Endothelial cell of umbilical vein (primary cell): ENCODE measurements around the gene VWC2. TPM values are rescaled to one million over a fixed set of nuclear protein-coding genes. Genes with fewer than 3 reads are reported as not detected.

Experiments used
- BruUV-seq: library from RNA; stranded (reverse); fragments of 400-500 nt; replicated peaks from 2 replicates; lab custom pipeline; 2021; lab: Mats Ljungman, UMichigan
- CTCF ChIA-PET: fragments of 300-600, 350-600 bp; sonication (Branson Sonifier 250); formaldehyde crosslinking; loops from one replicate; lab custom pipeline; 2021; ENCODE audit warnings: antibody characterized with exemption, inconsistent platforms; lab: Charles Lee
- POLR2A ChIA-PET: fragments of 300-600, 350-600 bp; sonication (Branson Sonifier 250); formaldehyde crosslinking; loops from one replicate; lab custom pipeline; 2021; ENCODE audit warnings: antibody characterized with exemption, inconsistent platforms; lab: Charles Lee
- DNase-seq: peaks from one replicate; pipeline ENCODE4 v3.0.0-alpha.2; 2011; ENCODE audit warnings: low read depth, low spot score
- FAIRE-seq: peaks from 2 replicates; lab custom pipeline; 2011; peaks lifted over from hg19 to GRCh38; lab: Jason Lieb, UNC
- H2AFZ ChIP-seq: 2 replicates; pipeline ENCODE4 v1.6.0; 2012; ENCODE audit warnings: low read depth, low read length, control low read depth, inconsistent platforms
- H3K27ac ChIP-seq: 2 replicates; pipeline ENCODE4 v1.5.1; 2011; ENCODE audit warnings: low read depth, mild to moderate bottlenecking, control low read depth, low read length, moderate library complexity; ENCODE audit not compliant: insufficient read depth
- H3K27me3 ChIP-seq, 2 experiments: 2 replicates each; pipeline versions ENCODE4 v1.6.0 to v1.6.1; 2011; ENCODE audit warnings: low read length in 2 of 2, mixed read lengths in 1 of 2; ENCODE audit not compliant: control insufficient read depth in 2 of 2, insufficient read depth in 2 of 2
- H3K36me3 ChIP-seq, 2 experiments: 2 replicates in 1 of 2; 3 replicates in 1 of 2; pipeline ENCODE4 v1.5.1; 2011; ENCODE audit warnings: low read length in 2 of 2, mild to moderate bottlenecking in 1 of 2, moderate library complexity in 1 of 2; ENCODE audit not compliant: control insufficient read depth in 2 of 2, insufficient read depth in 2 of 2; ENCODE audit errors: extremely low read depth in 1 of 2
- H3K4me1 ChIP-seq: 3 replicates; pipeline ENCODE4 v1.5.1; 2011; ENCODE audit warnings: mild to moderate bottlenecking, low read length; ENCODE audit not compliant: control insufficient read depth, insufficient read depth; ENCODE audit errors: extremely low read depth
- H3K4me2 ChIP-seq: 2 replicates; pipeline ENCODE4 v1.6.1; 2011; ENCODE audit warnings: low read length, control low read depth, mixed read lengths; ENCODE audit not compliant: insufficient read depth
- H3K4me3 ChIP-seq, 3 experiments: fragments of 200-600 bp in 1 of 3; sonication (generic), shearing (Covaris generic) in 1 of 3; replicated peaks in 1 of 3; 2 replicates each; pipeline ENCODE4 v1.5.1; 2011 to 2016; ENCODE audit warnings: control low read depth in 3 of 3, low read length in 3 of 3, mild to moderate bottlenecking in 2 of 3, inconsistent platforms in 1 of 3, low read depth in 1 of 3, moderate library complexity in 1 of 3; ENCODE audit not compliant: insufficient read depth in 1 of 3
- H3K79me2 ChIP-seq: 2 replicates; pipeline ENCODE4 v1.6.0; 2012; ENCODE audit warnings: low read length, inconsistent platforms; ENCODE audit not compliant: control insufficient read depth, insufficient read depth
- H3K9ac ChIP-seq: replicated peaks from 2 replicates; pipeline ENCODE3; 2011; ENCODE audit warnings: low read length, control low read depth; ENCODE audit not compliant: insufficient read depth; ENCODE audit errors: extremely low read depth
- H3K9me1 ChIP-seq: replicated peaks from 3 replicates; pipeline ENCODE4 v1.6.0; 2011; ENCODE audit warnings: mild to moderate bottlenecking, low read length; ENCODE audit not compliant: control insufficient read depth, insufficient read depth; ENCODE audit errors: extremely low read depth
- H3K9me3 ChIP-seq: replicated peaks from 2 replicates; pipeline ENCODE4 v1.5.1; 2012; ENCODE audit warnings: low read length, inconsistent platforms; ENCODE audit not compliant: control insufficient read depth, insufficient read depth
- H4K20me1 ChIP-seq: replicated peaks from 2 replicates; pipeline ENCODE3; 2011; ENCODE audit warnings: mild to moderate bottlenecking, low read length; ENCODE audit not compliant: control insufficient read depth, insufficient read depth; ENCODE audit errors: extremely low read depth
- CTCF ChIP-seq, 2 donors: IDR thresholded peaks; 1 replicate in 1 of 2; 2 replicates in 1 of 2; pipeline ENCODE4 v1.5.1; 2011; ENCODE audit warnings: low read length in 2 of 2, mild to moderate bottlenecking in 2 of 2, moderate library complexity in 2 of 2, control low read depth in 1 of 2, inconsistent platforms in 1 of 2, low read depth in 1 of 2; ENCODE audit not compliant: insufficient read depth in 1 of 2; ENCODE audit errors: extremely low read depth in 1 of 2
- EZH2 ChIP-seq: IDR thresholded peaks from 2 replicates; pipeline ENCODE4 v1.6.1; 2012; ENCODE audit warnings: borderline replicate concordance, low read depth, mild to moderate bottlenecking, moderate library complexity, low read length, inconsistent platforms; ENCODE audit not compliant: severe bottlenecking
- FOS ChIP-seq: IDR thresholded peaks from 2 replicates; pipeline ENCODE4 v1.6.1; 2011; ENCODE audit warnings: mild to moderate bottlenecking, low read length, moderate library complexity, borderline replicate concordance; ENCODE audit not compliant: insufficient read depth
- GATA2 ChIP-seq: IDR thresholded peaks from 2 replicates; pipeline ENCODE4 v1.7.0; 2011; ENCODE audit warnings: low read depth, mild to moderate bottlenecking, moderate library complexity, mixed read lengths, low read length; ENCODE audit not compliant: insufficient read length, insufficient read depth
- JUN ChIP-seq: IDR thresholded peaks from 2 replicates; pipeline ENCODE4 v1.6.1; 2011; ENCODE audit warnings: borderline replicate concordance, low read depth; ENCODE audit not compliant: insufficient read length, insufficient read depth
- MAX ChIP-seq: IDR thresholded peaks from 2 replicates; pipeline ENCODE4 v1.6.1; 2011; ENCODE audit not compliant: insufficient read depth, insufficient read length
- MYC ChIP-seq: IDR thresholded peaks from one replicate; pipeline ENCODE4 v1.6.1; 2011; ENCODE audit warnings: mild to moderate bottlenecking, low read depth, low read length
- POLR2A ChIP-seq: IDR thresholded peaks from 2 replicates; pipeline ENCODE4 v1.6.1; 2012; ENCODE audit warnings: low read depth, mild to moderate bottlenecking, control low read depth, low read length
- POLR2AphosphoS5 ChIP-seq: IDR thresholded peaks from 2 replicates; pipeline ENCODE4 v1.6.1; 2012; ENCODE audit warnings: low read depth, mild to moderate bottlenecking, control low read depth, low read length, moderate library complexity; ENCODE audit not compliant: insufficient read depth
- dilution Hi-C: fragments of 300-500 bp; cut with MboI; formaldehyde crosslinking; loops from one replicate; pipeline ENCODE4 v1.15.0; 2019; ENCODE audit warnings: low sequenced_read_pairs; ENCODE audit not compliant: extremely low pct_ligation_motif_present
- intact Hi-C: fragments of 100-400 bp; cut with micrococcal nuclease; formaldehyde crosslinking; loops from one replicate; pipeline ENCODE4 v1.10.0; 2022
- polyA plus RNA-seq, 4 experiments: library from polyadenylated mRNA; depleted of rRNA in 3 of 4; stranded (reverse) in 3 of 4; unstranded in 1 of 4; fragments of >200 nt; gene quantifications; 2 replicates each; pipeline versions ENCODE4 v1.2.1 to v1.2.3, GENCODE V29; 2011 to 2012; ENCODE audit warnings: missing spikeins in 1 of 4
- total RNA-seq: library from RNA; stranded (reverse); gene quantifications from 2 replicates; pipeline ENCODE4 v1.2.3, GENCODE V29; 2021

Gene VWC2
- total and polyA plus RNA-seq, 2 donors (not counting 3 experiments of a cell fraction or from before 2014, with no cell fraction given) = not detected

GRCh38 chr7:49788455-49789059, 15.1 kb downstream of the VWC2 start:
- intact Hi-C loops = no loop called here

More at GRCh38 chr7:49788455-49789059, 15.1 kb downstream of the VWC2 start:
- POLR2A ChIA-PET = no interaction called here
- DNase-seq = no peak
- Histone ChIP-seq H2AFZ (no peak overlapping the region), H3K4me2 (no peak overlapping the region), H3K9ac (no peak overlapping the region), H3K79me2 (no peaks in the 10 kb centered on the region), H3K36me3 (no peaks in the 10 kb centered on the region), H3K9me3 (no peaks in the 10 kb centered on the region), H3K27me3 (no peaks in the 10 kb centered on the region), H3K4me3 (no peak overlapping the region), H4K20me1 (no peaks in the 10 kb centered on the region), H3K9me1 (no peaks in the 10 kb centered on the region), H3K27ac (no peak overlapping the region), H3K4me1 (no peaks in the 10 kb centered on the region)
- TF ChIP-seq POLR2A = no peak
- TF ChIP-seq MYC = no peak
- no peak for TF ChIP-seq CTCF (IDR thresholded peaks at IDR 0.05; ENCODE audit: extremely low read depth in 1 of 2, insufficient read depth in 1 of 2, low read depth in 1 of 2, low read length in 2 of 2)
- no peak for TF ChIP-seq EZH2
- TF ChIP-seq GATA2 = no peak
- no peak for TF ChIP-seq JUN
- TF ChIP-seq FOS = no peak
- no peak for TF ChIP-seq POLR2AphosphoS5
- TF ChIP-seq MAX = no peak
- dilution Hi-C loops = no loop called here
- BruUV-seq = no TSS peak
- CTCF ChIA-PET = no interaction called here
- FAIRE-seq = no peak
